Subcutaneous abdominal adipose tissue (tissue), 5 donors: ENCODE results near the gene CARMIL1.

Experiments used
- H3K27ac ChIP-seq: one replicate; pipeline ENCODE4 v1.7.0; 2013; ENCODE audit warnings: low read depth, mild to moderate bottlenecking, inconsistent platforms, low read length, moderate library complexity
- H3K27me3 ChIP-seq, 5 donors: one replicate each; pipeline ENCODE4 v1.7.0; 2013; ENCODE audit warnings: low read length in 5 of 5, inconsistent platforms in 1 of 5; ENCODE audit not compliant: control insufficient read depth in 5 of 5, insufficient read depth in 4 of 5
- H3K36me3 ChIP-seq, 5 donors: one replicate each; pipeline ENCODE4 v1.7.0; 2013; ENCODE audit warnings: low read length in 5 of 5; ENCODE audit not compliant: control insufficient read depth in 5 of 5, insufficient read depth in 5 of 5
- H3K4me1 ChIP-seq, 5 donors: one replicate each; pipeline ENCODE4 v1.7.0; 2013; ENCODE audit warnings: low read length in 5 of 5, mild to moderate bottlenecking in 3 of 5, moderate library complexity in 1 of 5; ENCODE audit not compliant: control insufficient read depth in 5 of 5, insufficient read depth in 5 of 5
- H3K4me3 ChIP-seq, 5 donors: one replicate each; pipeline ENCODE4 v1.7.0; 2013; ENCODE audit warnings: low read length in 5 of 5, low read depth in 1 of 5
- H3K9ac ChIP-seq, 5 donors: one replicate each; pipeline ENCODE4 v1.7.0; 2013; ENCODE audit warnings: low read length in 5 of 5, mild to moderate bottlenecking in 4 of 5, moderate library complexity in 3 of 5
- H3K9me3 ChIP-seq, 5 donors: one replicate each; pipeline ENCODE4 v1.7.0; 2013; ENCODE audit warnings: low read length in 5 of 5; ENCODE audit not compliant: control insufficient read depth in 5 of 5
- donor health status: healthy.
- donor health status: healthy.
- donor health status: healthy.
- donor health status: healthy.
- donor health status: healthy.

Gene CARMIL1

DNA sequence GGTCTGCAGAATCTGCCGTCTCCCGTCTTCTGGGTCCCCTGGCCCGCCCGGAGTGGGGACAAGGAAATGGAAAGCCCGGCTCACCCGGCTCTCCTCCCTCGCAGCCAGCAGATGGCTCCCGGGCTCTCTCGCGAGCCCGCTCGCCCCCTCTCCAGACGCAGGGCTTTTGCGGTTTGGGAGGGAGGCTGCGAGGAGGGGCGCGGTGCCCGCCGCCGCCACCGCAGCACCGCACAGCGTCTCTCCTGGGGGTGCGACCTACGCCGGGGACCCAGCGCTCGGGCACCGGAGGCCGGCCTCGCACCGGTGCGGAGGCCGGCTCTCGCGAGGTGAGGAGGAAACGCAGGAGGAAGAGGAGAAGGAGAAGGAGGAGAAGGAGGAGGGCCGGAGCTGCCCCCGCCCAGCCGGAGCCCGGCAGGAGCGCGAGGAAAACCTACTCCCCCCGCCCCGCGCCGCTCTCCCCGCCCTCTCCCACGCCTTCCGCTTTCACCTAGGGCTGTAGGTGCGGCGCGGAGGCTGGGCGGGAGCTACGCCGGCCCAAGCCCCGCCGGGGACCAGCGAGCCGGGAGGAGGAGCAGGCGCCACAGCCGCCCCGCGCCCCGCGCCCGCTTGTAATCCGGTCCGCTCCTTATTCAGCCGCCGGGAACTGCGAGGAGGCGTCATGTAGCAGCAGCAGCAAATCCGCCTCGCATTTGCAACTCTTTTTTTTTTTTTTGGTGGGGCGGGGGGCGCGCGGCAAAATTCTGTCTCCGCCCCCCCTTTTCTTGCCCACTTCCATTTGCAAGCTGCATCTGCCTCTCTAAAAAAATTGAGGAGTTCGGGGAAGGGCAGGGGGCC, at the start of gene CARMIL1:
Gene CARMIL1, plus strand, starts transcription at position 461 of the 834 bp plus-strand sequence. CDS start 422 bp downstream, outside the sequence.
- Histone ChIP-seq H3K4me1 (peaks cover 4 to 30% (median 25%) of the 10 kb centered on the region in 5 donors), H3K27me3 (peaks cover 0 to 5% (median 0%) of the 10 kb centered on the region in 5 donors), H3K36me3 (no peaks in the 10 kb centered on the region), H3K4me3 (peak within 1 kb of the TSS; percentile 70 to 95 (median 81)), H3K9me3 (no peaks in the 10 kb centered on the region), H3K27ac (peak within 1 kb of the TSS; percentile 37), H3K9ac (peak within 1 kb of the TSS; percentile 21 to 73 (median 63))

DNA sequence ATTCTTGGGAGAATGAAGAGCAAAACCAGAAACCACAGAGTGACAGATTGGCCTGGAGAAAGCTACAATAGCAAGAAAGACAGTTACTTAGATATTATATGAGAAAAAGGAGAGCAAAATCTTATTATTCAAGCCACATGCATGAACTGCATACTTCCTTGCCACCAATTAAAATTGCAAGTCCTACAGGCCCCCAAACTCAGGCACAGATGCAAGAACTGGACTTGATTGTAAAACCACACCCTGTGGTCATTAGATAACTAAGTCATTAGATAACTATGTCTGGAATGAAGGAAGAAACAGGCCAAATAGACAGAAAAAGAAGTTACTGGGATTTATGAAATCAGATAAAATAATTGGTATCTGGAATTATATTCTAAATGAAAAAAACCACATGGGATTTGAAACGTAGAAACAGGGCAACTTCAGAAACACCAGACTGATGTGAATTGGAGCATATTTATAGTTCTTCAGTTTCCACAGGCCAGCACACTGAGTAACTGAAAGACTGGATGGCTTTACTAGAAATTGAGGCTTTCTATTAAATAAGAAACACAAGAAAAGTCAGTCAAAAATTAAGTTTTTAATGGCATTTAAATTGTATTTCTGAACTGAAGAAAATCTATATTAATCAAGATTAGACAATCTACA, 49.4 kb upstream of the CARMIL1 start:
- Histone ChIP-seq H3K4me3 (no peak overlapping the region), H3K36me3 (no peaks in the 10 kb centered on the region)

DNA sequence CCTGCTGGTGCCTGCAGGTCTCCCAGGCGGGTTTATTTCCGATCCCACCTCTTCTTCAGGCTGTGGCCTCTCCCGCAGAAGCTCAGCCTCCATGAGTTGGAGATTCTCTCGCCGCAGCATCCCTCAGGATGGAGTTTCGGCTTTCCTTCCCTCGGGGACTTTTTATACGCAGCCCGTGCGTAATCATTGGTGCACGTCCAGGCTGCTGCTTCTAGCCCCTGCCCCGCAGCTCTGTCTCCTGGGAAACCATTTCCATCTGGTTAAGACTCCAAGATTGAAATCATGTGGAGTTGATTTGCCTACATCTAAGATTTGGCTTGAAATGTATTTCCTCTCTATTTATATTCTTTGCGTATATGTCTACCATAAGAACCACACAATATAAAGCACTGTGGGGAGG, 46.7 kb upstream of the CARMIL1 start:
- Histone ChIP-seq H3K4me3 (peak overlapping the region in 1 of 5 donors; percentile 26), H3K27ac (no peak overlapping the region), H3K36me3 (no peaks in the 10 kb centered on the region)

More for the DNA sequence above, 49.4 kb upstream of the CARMIL1 start:
- no peak overlapping the region for H3K27ac ChIP-seq
- H3K9ac ChIP-seq, result no peak overlapping the region
- peaks cover 0 to 8% (median 6%) of the 10 kb centered on the region in 5 donors for H3K4me1 ChIP-seq
- H3K9me3 ChIP-seq, result no peaks in the 10 kb centered on the region
- H3K27me3 ChIP-seq, result no peaks in the 10 kb centered on the region

DNA sequence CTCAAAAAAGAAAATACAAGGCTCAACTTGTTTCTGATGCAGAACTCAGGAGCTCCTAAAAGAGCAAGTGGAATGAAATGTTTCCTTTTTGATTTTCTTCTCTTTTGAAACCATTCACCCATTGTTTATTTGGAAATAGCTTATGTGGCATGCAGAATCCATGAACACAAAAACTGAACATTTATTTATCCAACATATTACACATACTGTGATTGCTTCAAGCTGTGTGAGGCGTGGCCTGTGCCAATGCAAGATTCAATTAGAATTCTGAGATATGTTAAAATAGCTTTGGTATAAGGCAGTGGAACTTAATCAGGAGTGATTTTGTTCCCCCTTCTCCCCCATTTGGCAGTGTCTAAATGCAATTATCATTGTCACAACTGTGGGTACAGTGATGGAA, 45.9 kb upstream of the CARMIL1 start:
- Histone ChIP-seq H3K9me3 (no peaks in the 10 kb centered on the region), H3K9ac (no peak overlapping the region), H3K36me3 (no peaks in the 10 kb centered on the region), H3K4me1 (peaks cover 0 to 8% (median 6%) of the 10 kb centered on the region in 5 donors), H3K27ac (no peak overlapping the region), H3K27me3 (no peaks in the 10 kb centered on the region), H3K4me3 (no peak overlapping the region)

More for the DNA sequence above, 46.7 kb upstream of the CARMIL1 start:
- Histone ChIP-seq H3K9ac (no peak overlapping the region), H3K4me1 (peaks cover 0 to 8% (median 6%) of the 10 kb centered on the region in 5 donors), H3K27me3 (no peaks in the 10 kb centered on the region), H3K9me3 (no peaks in the 10 kb centered on the region)

DNA sequence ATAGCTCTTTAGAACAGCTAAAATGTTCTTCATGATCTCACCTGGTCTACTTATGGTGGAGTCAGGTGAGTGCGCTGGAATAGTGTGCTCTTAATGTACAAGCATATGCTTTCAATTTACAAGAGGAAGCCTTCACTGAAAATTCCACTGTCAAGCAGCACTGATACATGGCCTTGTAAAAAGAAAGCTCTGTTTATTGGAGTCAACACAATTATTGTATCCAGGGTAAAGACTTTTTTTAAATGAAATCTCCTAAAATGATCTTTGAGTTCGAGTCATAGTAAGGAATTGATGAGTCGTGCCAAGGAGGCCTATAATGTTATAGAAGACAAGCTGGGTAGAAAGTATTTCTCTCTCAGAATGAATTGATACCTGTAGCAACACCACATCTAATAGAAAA, 41.6 kb upstream of the CARMIL1 start:
- Histone ChIP-seq H3K4me3 (no peak overlapping the region), H3K36me3 (no peaks in the 10 kb centered on the region), H3K4me1 (peaks cover 0 to 5% (median under 1%) of the 10 kb centered on the region in 5 donors), H3K9me3 (no peaks in the 10 kb centered on the region), H3K9ac (no peak overlapping the region), H3K27me3 (no peaks in the 10 kb centered on the region), H3K27ac (no peak overlapping the region)

DNA sequence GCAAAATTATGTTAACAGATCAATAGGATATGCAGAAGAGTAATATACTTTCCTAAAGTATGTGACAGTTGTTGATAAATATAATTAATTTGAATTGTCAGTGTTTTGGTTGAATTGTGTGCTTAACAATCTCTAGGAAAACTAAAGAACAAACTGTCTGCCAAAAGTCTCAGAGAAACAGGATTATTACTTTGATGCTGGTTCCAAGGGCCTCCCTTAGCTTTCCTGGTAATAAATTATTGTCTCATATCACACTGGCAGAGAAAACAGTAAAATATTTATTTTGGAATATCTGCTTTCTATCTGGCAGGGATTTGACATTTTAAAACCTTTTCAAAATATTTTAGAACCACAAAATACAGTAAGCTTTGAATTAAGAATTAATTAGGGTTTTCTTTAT, 40.1 kb upstream of the CARMIL1 start:
- H3K9ac ChIP-seq, result no peak overlapping the region
- H3K4me1 ChIP-seq, result peaks cover 0 to 5% (median 0%) of the 10 kb centered on the region in 5 donors
- H3K36me3 ChIP-seq, result no peaks in the 10 kb centered on the region
- H3K27ac ChIP-seq, result no peak overlapping the region
- no peak overlapping the region for H3K4me3 ChIP-seq
- no peaks in the 10 kb centered on the region for H3K9me3 ChIP-seq
- H3K27me3 ChIP-seq, result no peaks in the 10 kb centered on the region

DNA sequence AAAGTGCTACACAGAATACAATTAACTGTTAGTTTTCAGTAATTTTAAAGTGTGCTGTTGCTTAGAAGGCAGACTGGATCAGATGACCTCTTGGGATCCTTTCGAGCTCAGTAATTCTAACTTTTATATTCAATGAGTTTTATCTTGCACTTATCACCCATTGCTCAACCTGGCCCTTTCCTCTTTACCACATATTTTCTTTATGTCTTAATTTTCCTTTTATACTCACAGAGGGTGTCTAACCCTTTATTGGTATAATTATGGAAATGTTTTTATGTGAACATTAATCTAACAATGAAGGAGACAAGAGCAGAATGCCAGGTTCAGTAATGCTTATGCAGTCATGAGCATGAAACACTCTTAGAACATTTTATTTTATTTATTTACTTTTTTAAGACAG, 39.7 kb upstream of the CARMIL1 start:
- Histone ChIP-seq H3K27ac (no peak overlapping the region), H3K4me1 (peaks cover 0 to 5% (median 0%) of the 10 kb centered on the region in 5 donors), H3K9ac (no peak overlapping the region), H3K36me3 (no peaks in the 10 kb centered on the region), H3K4me3 (no peak overlapping the region), H3K27me3 (no peaks in the 10 kb centered on the region), H3K9me3 (no peaks in the 10 kb centered on the region)

DNA sequence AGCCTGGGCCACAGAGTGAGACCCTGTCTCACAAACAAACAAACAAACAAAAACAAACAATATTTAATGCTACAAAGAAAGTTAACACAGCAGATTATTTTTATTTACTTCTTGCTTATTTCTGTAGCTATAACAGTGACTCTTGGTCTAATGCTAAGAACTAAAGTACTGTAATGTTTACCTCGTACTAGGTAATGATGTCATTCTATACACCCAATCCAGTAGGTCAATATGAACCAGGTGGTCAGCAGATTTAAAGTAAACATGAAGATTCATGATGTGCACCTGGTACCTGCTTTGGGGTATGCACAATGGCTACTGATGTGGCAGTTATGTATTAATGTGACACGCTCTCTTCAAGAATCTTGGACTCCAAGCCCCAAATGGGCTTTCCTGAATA, 36.6 kb upstream of the CARMIL1 start:
- H3K27ac ChIP-seq, result no peak overlapping the region
- H3K9me3 ChIP-seq, result no peaks in the 10 kb centered on the region
- H3K27me3 ChIP-seq, result no peaks in the 10 kb centered on the region
- H3K36me3 ChIP-seq, result no peaks in the 10 kb centered on the region
- H3K4me1 ChIP-seq, result peaks cover 0 to 5% (median 0%) of the 10 kb centered on the region in 5 donors
- no peak overlapping the region for H3K4me3 ChIP-seq
- H3K9ac ChIP-seq, result no peak overlapping the region

DNA sequence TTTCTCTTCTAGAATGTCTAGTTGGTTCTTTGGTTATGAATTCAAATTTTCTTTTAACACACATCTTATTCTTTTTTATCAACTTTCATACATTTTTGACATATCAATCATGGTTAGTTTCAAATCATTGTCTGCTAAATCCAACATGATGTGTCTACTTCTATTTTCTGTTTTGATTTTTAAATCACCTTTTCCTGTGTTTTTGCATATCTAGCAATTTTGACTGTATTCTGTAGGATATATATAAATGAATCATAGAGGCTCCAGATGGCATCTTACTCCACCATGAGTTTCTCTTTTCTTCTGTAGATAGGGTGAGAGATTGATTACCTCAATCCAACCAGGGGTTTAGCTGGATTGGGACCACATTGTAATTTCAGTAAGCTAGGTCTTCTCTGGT, 34.3 kb upstream of the CARMIL1 start:
- Histone ChIP-seq H3K27me3 (no peaks in the 10 kb centered on the region), H3K4me3 (no peak overlapping the region), H3K9ac (no peak overlapping the region), H3K4me1 (no peaks in the 10 kb centered on the region), H3K9me3 (no peaks in the 10 kb centered on the region), H3K27ac (no peak overlapping the region), H3K36me3 (no peaks in the 10 kb centered on the region)

DNA sequence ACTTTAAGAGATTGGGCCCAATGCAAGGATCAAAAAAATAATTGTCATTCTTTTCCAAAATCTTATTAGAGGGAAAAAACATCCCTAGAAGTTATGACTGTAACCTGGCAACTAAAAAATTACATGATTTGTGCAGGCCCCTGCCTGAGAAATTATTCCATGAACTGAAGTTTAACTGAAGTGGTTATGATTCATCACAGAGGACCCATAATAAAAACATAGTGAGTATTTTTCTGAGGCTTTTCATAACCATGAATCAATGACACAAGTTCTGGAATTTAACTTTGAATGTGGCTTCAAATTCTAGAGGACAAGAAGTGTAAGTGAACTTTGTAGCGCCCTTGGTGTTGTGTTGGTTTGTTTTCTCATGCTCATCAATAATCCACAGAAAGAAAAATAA, 31.1 kb upstream of the CARMIL1 start:
- Histone ChIP-seq H3K4me1 (no peaks in the 10 kb centered on the region), H3K9ac (no peak overlapping the region), H3K27ac (no peak overlapping the region)

More for the DNA sequence above, 31.1 kb upstream of the CARMIL1 start:
- H3K9me3 ChIP-seq, result no peaks in the 10 kb centered on the region
- H3K36me3 ChIP-seq, result no peaks in the 10 kb centered on the region
- no peaks in the 10 kb centered on the region for H3K27me3 ChIP-seq
- no peak overlapping the region for H3K4me3 ChIP-seq
